ENCODE results near the gene SNRNP48. TPM values are rescaled to one million over a fixed set of nuclear protein-coding genes. Genes with fewer than 3 reads are reported as not detected.

Gene SNRNP48
- total RNA-seq, 1 experiment from 2014 or later: 29.4 TPM

DNA sequence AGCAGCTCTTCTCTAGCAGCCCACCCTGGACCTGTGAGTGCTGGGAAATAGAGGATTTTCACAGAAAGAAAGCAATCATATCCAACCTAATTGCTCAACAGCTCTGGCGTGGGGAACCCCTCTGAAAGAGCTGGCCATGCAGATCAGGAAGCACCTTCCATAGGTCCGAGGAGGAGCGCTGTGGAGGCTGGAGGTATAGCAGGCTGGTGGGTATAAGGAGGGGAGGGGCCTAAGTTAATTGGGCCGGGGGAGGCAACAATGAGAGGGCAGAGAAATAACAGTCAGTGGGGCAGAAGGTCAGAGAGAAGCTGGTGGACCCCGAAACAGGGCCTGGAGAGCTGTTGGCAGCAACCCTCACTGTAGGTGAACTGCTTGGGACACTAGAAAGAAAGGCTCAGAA, 40.8 kb downstream of the SNRNP48 start:
- no peaks in the 10 kb centered on the region for H3K36me3 ChIP-seq (ENCODE audit: insufficient read depth, low read length, poor library complexity, severe bottlenecking)
- H3K27ac ChIP-seq (ENCODE audit: low read depth, low read length, poor library complexity, severe bottlenecking): no peak overlapping the region
- H3K9me3 ChIP-seq (ENCODE audit: low read depth, low read length, poor library complexity, severe bottlenecking): no peaks in the 10 kb centered on the region
- TF ChIP-seq EZH2 (IDR thresholded peaks at IDR 0.05; ENCODE audit: borderline replicate concordance, low read depth, low read length, poor library complexity, severe bottlenecking): no peak
- TF ChIP-seq, protein P1, sequence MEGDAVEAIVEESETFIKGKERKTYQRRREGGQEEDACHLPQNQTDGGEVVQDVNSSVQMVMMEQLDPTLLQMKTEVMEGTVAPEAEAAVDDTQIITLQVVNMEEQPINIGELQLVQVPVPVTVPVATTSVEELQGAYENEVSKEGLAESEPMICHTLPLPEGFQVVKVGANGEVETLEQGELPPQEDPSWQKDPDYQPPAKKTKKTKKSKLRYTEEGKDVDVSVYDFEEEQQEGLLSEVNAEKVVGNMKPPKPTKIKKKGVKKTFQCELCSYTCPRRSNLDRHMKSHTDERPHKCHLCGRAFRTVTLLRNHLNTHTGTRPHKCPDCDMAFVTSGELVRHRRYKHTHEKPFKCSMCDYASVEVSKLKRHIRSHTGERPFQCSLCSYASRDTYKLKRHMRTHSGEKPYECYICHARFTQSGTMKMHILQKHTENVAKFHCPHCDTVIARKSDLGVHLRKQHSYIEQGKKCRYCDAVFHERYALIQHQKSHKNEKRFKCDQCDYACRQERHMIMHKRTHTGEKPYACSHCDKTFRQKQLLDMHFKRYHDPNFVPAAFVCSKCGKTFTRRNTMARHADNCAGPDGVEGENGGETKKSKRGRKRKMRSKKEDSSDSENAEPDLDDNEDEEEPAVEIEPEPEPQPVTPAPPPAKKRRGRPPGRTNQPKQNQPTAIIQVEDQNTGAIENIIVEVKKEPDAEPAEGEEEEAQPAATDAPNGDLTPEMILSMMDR (conservative IDR thresholded peaks at IDR 0.05; ENCODE audit: low read depth, low read length): no peak
- ChIA-PET CTCF (no interaction called here), POLR2A (ENCODE audit: low non-redundant PET) (interaction anchor here (0.6 kb wide), 1 partner anchor 360 kb away, joined by 3 read pairs; no protein-coding TSS in a partner anchor)
- no peaks in the 10 kb centered on the region for H3K4me1 ChIP-seq (ENCODE audit: insufficient read depth, low read length, poor library complexity, severe bottlenecking)
- H3K4me3 ChIP-seq (ENCODE audit: low read depth, low read length, poor library complexity, severe bottlenecking): no peak overlapping the region
- no TSS peak for BruUV-seq (replicated peaks)
- DNase-seq (ENCODE audit: low spot score): no peak
- no peaks in the 10 kb centered on the region for H3K27me3 ChIP-seq (replicated peaks; ENCODE audit: insufficient read depth, low read depth, low read length, poor library complexity)
- intact Hi-C loops (cut with micrococcal nuclease; ENCODE audit: unreplicated experiment): no loop called here

DNA sequence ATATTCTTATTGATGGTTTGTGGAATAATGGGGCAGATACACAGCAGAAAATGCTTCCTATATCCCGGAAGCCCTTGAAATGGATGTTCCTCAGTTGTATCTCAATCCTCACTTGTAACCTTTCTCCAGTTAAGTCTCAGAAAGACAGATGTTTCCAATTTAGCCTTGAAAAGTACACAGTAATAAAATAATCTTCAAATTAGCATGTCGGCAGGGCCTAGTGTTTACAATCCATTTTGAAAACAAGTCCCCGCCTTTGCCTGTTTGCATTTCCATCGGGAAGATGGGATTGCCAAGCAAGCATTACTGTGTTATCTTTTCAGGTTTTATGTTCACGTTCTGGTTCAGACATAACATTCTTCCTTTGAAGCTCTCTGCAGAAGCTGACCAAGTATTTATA, 41.5 kb downstream of the SNRNP48 start:
- ChIA-PET POLR2A (ENCODE audit: low non-redundant PET) (interaction anchor here (0.6 kb wide), 1 partner anchor 361 kb away, joined by 3 read pairs; no protein-coding TSS in a partner anchor), CTCF (no interaction called here)
- DNase-seq (ENCODE audit: low spot score): no peak
- H3K27me3 ChIP-seq (replicated peaks; ENCODE audit: insufficient read depth, low read depth, low read length, poor library complexity): no peaks in the 10 kb centered on the region
- H3K27ac ChIP-seq (ENCODE audit: low read depth, low read length, poor library complexity, severe bottlenecking): no peak overlapping the region
- no peaks in the 10 kb centered on the region for H3K4me1 ChIP-seq (ENCODE audit: insufficient read depth, low read length, poor library complexity, severe bottlenecking)
- H3K9me3 ChIP-seq (ENCODE audit: low read depth, low read length, poor library complexity, severe bottlenecking): no peaks in the 10 kb centered on the region
- no peak overlapping the region for H3K4me3 ChIP-seq (ENCODE audit: low read depth, low read length, poor library complexity, severe bottlenecking)
- TF ChIP-seq, protein P1 (conservative IDR thresholded peaks at IDR 0.05; ENCODE audit: low read depth, low read length): no peak
- TF ChIP-seq EZH2 (IDR thresholded peaks at IDR 0.05; ENCODE audit: borderline replicate concordance, low read depth, low read length, poor library complexity, severe bottlenecking): no peak
- no TSS peak for BruUV-seq (replicated peaks)
- intact Hi-C loops (cut with micrococcal nuclease; ENCODE audit: unreplicated experiment): no loop called here
- no peaks in the 10 kb centered on the region for H3K36me3 ChIP-seq (ENCODE audit: insufficient read depth, low read length, poor library complexity, severe bottlenecking)

DNA sequence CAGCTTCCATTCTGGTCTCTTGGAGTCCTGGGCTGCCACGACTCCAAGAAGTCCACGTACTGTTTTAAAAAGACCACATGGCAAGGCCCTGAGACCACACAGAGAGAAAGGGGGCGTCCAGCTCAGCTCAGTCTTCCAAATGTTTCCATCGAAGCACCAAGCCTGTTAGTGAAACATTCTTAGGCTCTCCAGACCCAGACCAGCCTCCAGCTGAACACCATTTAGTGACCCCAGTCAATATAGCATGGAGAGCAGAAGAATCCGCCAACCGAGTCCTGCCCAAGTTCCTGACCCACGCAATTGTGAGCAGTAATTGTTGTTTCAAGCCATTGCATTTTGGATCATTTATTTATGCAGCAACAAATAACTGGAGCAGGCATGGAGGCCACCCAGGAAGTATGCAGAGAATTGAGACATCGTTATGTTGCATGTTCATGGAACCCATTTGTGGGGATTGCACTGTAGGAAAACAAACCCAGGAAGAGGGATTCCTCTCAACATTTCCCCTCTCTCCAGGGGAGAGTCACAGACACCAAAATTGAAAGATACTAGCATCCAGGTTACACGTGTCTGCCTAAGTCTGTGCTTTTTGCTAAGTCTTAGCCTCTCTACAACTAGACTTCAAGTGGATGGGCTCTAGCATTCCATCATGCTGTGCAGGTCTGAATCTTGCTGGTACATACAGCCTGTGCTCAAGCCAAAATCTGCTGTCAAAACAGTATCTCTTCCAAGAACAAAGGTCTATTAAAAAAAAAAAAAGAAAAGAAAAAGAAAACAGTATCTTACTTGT, 42.7 kb downstream of the SNRNP48 start:
- TF ChIP-seq EZH2 (IDR thresholded peaks at IDR 0.05; ENCODE audit: borderline replicate concordance, low read depth, low read length, poor library complexity, severe bottlenecking): no peak
- TF ChIP-seq, protein P1 (conservative IDR thresholded peaks at IDR 0.05; ENCODE audit: low read depth, low read length): no peak
- no peak for DNase-seq (ENCODE audit: low spot score)
- Histone ChIP-seq H3K4me1 (ENCODE audit: insufficient read depth, low read length, poor library complexity, severe bottlenecking) (no peaks in the 10 kb centered on the region), H3K27ac (ENCODE audit: low read depth, low read length, poor library complexity, severe bottlenecking) (no peak overlapping the region), H3K4me3 (ENCODE audit: low read depth, low read length, poor library complexity, severe bottlenecking) (no peak overlapping the region), H3K36me3 (ENCODE audit: insufficient read depth, low read length, poor library complexity, severe bottlenecking) (no peaks in the 10 kb centered on the region), H3K27me3 (replicated peaks; ENCODE audit: insufficient read depth, low read depth, low read length, poor library complexity) (no peaks in the 10 kb centered on the region), H3K9me3 (ENCODE audit: low read depth, low read length, poor library complexity, severe bottlenecking) (no peaks in the 10 kb centered on the region)
- intact Hi-C loops (cut with micrococcal nuclease; ENCODE audit: unreplicated experiment): no loop called here
- ChIA-PET CTCF (no interaction called here), POLR2A (ENCODE audit: low non-redundant PET) (no interaction called here)
- BruUV-seq (replicated peaks): no TSS peak
